Lower leg skin (tissue), 4 donors: ENCODE data around the gene IDI2. TPM values are rescaled to one million over a fixed set of nuclear protein-coding genes. Genes with fewer than 3 reads are reported as not detected.

Source experiments
- DNase-seq, 2 donors: peaks; one replicate each; pipeline ENCODE4 v3.0.0-alpha.2; 2019; ENCODE audit warnings: low spot score in 2 of 2
- H3K4me3 ChIP-seq: fragments of 200-600 bp; sonication (generic); 2 replicates; pipeline ENCODE4 v1.5.1; 2017; ENCODE audit warnings: mild to moderate bottlenecking, low read depth; ENCODE audit not compliant: poor library complexity, severe bottlenecking
- POLR2A ChIP-seq, 2 donors: fragments of 450-650 bp; IDR thresholded peaks; one replicate each; pipeline ENCODE4 v1.6.1; 2016 to 2017; ENCODE audit warnings: antibody characterized with exemption in 2 of 2, mild to moderate bottlenecking in 1 of 2, moderate library complexity in 1 of 2
- WGBS, 2 donors: methylation state at CpG; one replicate each; pipeline ENCODE4 v1.1.5; 2018; 5-methylcytosine and 5-hydroxymethylcytosine counted together
- intact Hi-C: fragments of 100-400 bp; cut with DNase I; formaldehyde crosslinking; loops from one replicate; pipeline ENCODE4 v1.15.0; 2023; ENCODE audit warnings: low total_unique reads
- total RNA-seq, 4 donors: library from RNA; depleted of rRNA; stranded (reverse); fragments of >200 nt; gene quantifications; one replicate each; pipeline ENCODE4 v1.1.0, GENCODE V29; 2016
- TF ChIP-seq, protein P1 (sequence below), 3 donors: fragments of 450-650 bp; IDR thresholded peaks; one replicate each; pipeline ENCODE4 v1.5.1; 2016; ENCODE audit warnings: antibody characterized with exemption in 3 of 3, mild to moderate bottlenecking in 3 of 3, moderate library complexity in 2 of 3

Gene IDI2
- total RNA-seq, 4 donors from 2014 or later = not detected

DNA sequence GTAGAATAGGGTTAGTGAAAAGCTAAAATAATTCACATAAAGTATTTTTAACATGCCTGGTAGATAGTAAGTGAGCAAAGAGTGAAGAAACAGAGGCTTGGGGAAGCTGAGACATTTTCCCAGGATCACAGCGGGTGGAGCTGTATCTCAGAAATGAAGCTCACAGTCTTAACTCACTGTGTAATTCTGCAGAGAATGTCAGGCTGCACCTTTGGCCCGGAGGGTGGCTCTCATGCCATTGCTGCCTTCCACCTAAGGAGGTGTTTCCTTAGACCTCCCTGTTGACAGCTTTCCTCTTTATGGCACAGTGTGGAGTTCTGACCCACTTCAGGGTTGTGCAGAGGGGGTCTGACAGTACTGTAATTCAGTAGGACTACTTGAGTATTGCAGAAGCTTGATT, 40.3 kb downstream of the IDI2 start:
- TF ChIP-seq, protein P1, sequence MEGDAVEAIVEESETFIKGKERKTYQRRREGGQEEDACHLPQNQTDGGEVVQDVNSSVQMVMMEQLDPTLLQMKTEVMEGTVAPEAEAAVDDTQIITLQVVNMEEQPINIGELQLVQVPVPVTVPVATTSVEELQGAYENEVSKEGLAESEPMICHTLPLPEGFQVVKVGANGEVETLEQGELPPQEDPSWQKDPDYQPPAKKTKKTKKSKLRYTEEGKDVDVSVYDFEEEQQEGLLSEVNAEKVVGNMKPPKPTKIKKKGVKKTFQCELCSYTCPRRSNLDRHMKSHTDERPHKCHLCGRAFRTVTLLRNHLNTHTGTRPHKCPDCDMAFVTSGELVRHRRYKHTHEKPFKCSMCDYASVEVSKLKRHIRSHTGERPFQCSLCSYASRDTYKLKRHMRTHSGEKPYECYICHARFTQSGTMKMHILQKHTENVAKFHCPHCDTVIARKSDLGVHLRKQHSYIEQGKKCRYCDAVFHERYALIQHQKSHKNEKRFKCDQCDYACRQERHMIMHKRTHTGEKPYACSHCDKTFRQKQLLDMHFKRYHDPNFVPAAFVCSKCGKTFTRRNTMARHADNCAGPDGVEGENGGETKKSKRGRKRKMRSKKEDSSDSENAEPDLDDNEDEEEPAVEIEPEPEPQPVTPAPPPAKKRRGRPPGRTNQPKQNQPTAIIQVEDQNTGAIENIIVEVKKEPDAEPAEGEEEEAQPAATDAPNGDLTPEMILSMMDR (IDR thresholded peaks at IDR 0.05) = no peak
- TF ChIP-seq POLR2A (IDR thresholded peaks at IDR 0.05) = no peak
- no peak overlapping the region for H3K4me3 ChIP-seq
- intact Hi-C loops = no loop called here
- 89 to 95% methylated on average over 2 of the region's 2 CpGs for WGBS, 2 donors
- peak in 1 of 2 donors; percentile 34 for DNase-seq

DNA sequence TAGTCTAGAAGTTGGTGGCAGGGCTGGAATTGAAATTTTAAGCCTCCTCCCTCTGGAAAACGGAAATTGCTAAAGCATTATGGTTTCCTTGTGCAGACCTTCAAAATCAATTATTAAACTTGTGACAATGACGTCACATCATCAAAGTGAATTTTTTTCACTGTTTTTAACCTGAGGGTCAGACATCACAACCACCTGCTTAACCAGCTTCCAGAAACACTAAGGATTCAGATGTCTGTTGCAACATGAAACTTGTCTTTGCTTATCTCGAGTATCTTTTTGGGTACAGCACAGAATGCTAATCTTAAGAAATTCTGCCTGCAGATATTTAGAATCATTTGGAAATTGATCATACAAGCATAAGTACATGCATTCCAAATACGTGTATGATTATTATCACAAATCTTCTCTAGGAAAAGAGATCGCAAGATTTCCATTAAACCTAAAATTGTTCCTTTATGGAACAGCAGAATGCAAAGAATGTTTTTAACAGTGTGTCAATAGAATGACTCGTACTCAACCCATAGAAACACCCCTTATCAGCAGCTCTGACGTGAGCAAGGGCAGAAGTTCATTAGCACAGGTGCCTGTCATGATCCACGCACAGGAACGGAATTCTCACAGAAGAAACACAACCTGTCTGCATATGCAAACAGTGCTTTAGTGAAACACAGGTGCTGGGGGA, 41.5 kb downstream of the IDI2 start:
- TF ChIP-seq, protein P1 (IDR thresholded peaks at IDR 0.05) = no peak
- TF ChIP-seq POLR2A (IDR thresholded peaks at IDR 0.05) = no peak
- WGBS, 2 donors = 61 to 63% methylated on average over 9 of the region's 9 CpGs
- no peak overlapping the region for H3K4me3 ChIP-seq
- DNase-seq = peak in 1 of 2 donors; percentile 2
- intact Hi-C loops = no loop called here

DNA sequence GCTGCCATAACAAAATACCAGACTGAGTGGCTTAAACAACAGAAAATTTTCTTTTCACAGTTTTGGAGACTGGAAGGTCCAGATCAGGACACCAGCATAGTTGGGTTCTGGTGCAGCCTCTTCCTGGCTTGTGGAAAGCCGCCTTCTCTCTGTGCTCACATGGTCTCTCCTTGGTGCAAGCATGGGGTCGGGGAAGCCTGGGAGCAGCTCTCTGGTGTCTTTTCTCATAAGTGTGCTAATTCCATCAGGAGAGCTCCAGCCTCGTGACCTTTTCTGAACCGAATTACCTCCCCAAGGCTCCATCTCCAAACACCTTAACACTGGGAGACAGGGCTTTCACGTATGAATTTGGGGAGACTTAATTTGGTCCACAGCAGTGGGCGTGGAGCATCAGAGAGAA, 42.3 kb downstream of the IDI2 start:
- intact Hi-C loops = no loop called here
- TF ChIP-seq, protein P1 (IDR thresholded peaks at IDR 0.05) = no peak
- no peak for TF ChIP-seq POLR2A (IDR thresholded peaks at IDR 0.05)
- H3K4me3 ChIP-seq = no peak overlapping the region
- 89 to 90% methylated on average over 6 of the region's 6 CpGs for WGBS, 2 donors
- peak in 1 of 2 donors; percentile 68 for DNase-seq

DNA sequence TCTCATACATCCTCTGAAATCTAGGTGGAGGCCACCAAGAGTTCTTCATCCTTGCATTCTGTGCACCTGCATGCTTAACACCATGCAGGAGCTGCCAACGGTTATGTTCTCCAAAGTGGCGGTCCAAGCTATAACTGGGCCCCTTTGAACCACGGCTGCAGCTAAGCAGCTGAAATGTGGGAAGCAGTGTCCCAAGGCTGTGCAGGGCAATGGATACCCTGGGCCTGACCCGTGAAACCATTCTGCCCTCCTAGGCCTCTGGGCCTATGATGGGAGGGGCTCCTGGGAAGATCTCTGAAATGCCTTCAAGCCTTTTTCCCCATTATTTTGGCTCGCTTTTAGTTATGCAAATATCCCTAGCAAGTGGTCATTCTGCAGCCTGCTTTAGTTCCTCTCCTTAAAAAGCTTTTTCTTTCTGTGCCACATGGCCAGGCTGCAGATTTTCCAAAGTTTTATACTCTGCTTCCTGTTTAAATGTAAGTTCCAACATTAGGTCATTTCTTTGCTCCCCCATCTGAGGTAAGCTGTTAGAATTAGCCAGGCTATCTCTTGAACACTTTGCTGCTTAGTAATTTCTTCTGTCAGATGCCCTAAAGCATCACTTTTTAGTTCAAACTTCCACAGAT, 45.1 kb downstream of the IDI2 start:
- WGBS, 2 donors = 95% methylated on average over 5 of the region's 5 CpGs
- peak in 1 of 2 donors; percentile 20 for DNase-seq
- no peak for TF ChIP-seq POLR2A (IDR thresholded peaks at IDR 0.05)
- TF ChIP-seq, protein P1 (IDR thresholded peaks at IDR 0.05) = no peak
- intact Hi-C loops = no loop called here
- no peak overlapping the region for H3K4me3 ChIP-seq

DNA sequence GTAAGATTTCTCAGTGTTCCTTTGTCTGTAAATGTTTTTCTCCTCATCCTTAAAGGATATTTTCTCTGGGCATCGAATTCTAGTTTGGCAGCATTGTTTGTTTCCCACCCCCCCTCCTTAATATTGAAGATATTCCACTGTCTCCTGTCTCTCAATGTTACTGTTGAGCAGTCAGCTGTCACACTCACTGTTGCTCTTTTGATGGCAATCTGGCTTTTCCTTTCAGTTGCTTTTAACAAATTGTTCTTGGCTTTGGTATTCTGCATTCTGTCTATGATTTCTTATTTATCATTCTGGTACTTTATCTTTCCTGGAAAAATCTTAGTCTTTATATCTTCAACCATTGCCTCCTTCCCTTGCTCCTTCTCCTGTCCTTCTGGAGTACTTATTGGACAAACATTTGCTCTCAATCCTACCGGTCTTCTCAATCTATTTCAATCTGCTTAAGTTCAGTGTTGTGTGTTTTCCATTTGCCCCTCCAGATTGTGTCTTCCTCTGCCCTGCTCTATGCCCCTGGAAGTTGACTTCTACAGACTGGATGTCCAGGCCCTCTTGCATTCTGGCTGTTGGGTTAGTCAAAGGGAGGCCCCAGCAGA, 46.7 kb downstream of the IDI2 start:
- H3K4me3 ChIP-seq = no peak overlapping the region
- intact Hi-C loops = no loop called here
- TF ChIP-seq, protein P1 (IDR thresholded peaks at IDR 0.05) = no peak
- no peak for TF ChIP-seq POLR2A (IDR thresholded peaks at IDR 0.05)
- 92 to 95% methylated on average over 2 of the region's 2 CpGs for WGBS, 2 donors
- DNase-seq = no peak
